Left hindlimb (tissue), 1 donor: ENCODE results near the gene ADGRV1.

Source experiments
- DNase-seq: peaks from one replicate; pipeline ENCODE4 v3.0.0-alpha.2; 2018

The ADGRV1 gene

DNA sequence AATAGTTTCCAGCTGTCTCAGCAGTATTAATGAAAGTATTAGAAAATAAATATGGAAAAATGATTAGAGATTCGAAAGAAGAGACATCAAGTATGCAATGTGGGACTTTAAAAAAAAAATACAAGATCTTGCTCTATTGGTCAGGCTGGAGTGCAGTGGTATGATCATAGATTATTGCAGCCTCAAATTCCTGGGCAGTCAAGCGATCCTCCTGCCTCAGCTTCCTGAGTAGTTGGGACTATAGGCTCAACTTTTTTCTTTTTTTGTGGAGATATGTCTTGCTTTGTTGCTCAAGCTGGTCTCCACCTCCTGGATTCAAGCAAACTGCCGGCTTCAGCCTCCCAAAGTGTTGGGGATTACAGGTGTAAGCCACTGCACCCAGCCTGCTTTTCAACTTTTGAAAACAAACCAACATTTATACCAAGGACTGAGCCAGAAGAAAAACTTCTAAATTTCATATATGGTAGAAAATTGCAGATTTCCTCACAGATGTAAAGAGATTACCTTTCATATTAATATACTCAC is 323.1 kb downstream of the ADGRV1 start:
- DNase-seq, result no peak

DNA sequence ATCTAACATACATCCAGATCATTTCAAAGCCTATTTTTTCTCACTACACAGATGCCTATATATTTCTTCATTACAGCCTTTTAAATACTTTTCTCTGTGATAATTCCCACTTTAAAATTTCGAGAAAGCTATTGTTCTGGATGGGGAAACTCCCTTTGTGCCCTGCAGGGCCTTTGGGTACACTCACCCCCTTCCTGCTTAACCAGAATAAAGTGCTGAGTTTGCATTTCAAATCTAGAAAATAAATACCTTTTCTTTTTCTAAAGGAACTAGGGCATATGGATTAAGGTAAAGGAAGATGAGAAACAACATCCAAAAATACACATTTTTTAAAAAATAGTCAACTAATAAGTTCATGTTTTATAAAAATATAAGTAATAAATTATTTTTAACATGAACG is 323.9 kb downstream of the ADGRV1 start:
- no peak for DNase-seq

DNA sequence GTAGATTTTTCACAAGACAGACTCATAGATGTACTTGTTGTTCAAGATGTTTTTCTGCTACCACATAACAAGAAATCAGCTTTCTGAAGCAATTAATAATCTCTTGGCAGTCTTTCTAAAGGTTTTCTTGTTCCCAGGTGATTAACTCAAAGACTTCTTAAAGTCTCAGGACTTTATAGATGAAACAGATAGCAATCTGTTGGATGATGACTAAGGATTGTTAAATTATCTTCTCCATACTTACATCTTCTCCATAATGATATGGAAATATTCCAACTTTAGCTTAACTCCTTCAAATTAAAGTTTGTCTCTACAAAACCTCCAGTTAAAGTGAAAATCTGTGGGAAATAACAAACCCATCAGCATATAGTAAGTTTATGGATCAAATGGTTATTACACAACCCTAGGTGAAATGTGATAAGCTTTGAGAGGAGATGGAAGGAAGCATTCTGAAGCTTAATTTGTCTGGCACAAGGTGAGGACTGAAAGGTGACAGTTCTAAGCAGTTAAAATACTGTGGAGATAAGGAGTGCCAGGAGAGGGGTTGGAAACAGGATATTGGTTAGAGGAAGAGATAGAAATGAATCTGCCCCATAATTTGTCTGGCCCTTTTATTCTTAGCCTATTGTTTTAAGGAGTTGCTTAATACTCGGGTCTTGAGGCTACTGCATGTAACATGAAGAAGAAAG is 326.7 kb downstream of the ADGRV1 start:
- DNase-seq, result no peak

DNA sequence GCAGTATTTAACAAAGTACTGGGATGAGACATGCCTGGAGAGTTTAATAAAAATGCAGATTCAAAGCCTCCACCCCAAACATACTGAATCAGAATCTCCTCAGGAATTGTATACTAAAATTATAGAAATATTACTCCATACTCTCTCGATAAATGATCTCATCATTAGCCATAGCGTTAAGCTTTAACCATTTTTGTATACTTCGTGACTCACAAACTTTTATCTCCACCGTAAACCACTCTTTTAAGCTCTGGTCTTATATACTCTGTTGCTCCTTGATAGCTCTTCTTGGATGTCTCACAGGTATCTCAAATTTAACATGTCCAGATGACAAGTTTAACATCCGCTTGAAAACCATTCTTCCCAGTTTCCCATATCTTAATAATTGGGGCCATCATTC is 327.8 kb downstream of the ADGRV1 start:
- no peak for DNase-seq

- no peak for DNase-seq
Measured at GRCh38 chr5:90888511-90889324, 330.1 kb downstream of the ADGRV1 start.

DNA sequence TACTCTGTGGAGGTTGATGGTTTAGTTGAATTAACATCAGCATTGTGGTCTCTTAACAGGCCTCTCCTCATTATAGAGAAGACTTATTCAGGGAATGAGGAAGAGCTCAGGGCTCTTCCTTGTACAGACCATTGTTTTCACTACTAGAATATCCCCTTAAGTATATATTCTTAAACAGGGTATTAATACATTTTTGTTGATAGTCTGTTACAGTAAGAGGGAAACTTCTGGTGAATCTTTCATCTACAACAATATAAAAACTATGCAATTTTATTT is 330.7 kb downstream of the ADGRV1 start:
- DNase-seq, result no peak

DNA sequence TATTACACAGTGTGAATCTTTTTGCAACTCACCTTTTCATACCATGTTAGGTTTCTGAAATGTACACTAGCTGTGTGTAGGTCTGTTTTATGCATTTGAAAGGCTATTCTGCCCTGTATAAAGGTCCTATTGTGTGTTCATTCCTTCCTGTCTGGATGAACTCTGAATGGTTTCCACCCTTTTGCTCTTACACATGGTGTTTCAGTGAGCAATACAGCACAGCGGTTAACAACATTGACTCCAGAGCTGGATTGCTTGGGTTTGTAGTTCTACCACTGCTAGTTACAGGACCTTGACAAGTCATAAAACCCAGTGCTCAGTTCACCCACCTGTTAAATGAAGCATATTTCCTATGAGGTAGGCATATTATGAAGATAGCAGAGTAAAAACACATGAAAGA is 331.6 kb downstream of the ADGRV1 start:
- DNase-seq, result no peak

- no peak for DNase-seq
Measured at GRCh38 chr5:90894866-90895420, 336.3 kb downstream of the ADGRV1 start.

DNA sequence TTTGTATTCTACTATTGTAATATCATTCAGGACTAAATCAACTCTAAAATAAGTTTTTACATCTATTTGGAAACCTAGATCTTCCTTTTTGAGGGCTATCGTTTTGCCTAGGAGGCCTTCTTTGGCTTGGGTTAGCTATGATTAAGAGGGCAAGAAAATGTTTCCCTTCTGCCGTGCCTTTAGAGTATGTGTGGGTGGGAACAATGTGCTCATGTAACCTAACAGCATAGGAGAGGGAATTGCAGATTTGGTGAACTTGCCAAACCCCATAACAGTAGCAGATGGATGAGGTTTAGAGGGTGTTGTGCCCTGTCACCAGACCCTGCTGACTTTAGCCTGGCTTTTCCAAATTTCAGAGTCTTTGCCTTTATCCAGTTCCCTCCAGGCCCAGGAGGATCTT is 339.0 kb downstream of the ADGRV1 start:
- DNase-seq, result no peak

DNA sequence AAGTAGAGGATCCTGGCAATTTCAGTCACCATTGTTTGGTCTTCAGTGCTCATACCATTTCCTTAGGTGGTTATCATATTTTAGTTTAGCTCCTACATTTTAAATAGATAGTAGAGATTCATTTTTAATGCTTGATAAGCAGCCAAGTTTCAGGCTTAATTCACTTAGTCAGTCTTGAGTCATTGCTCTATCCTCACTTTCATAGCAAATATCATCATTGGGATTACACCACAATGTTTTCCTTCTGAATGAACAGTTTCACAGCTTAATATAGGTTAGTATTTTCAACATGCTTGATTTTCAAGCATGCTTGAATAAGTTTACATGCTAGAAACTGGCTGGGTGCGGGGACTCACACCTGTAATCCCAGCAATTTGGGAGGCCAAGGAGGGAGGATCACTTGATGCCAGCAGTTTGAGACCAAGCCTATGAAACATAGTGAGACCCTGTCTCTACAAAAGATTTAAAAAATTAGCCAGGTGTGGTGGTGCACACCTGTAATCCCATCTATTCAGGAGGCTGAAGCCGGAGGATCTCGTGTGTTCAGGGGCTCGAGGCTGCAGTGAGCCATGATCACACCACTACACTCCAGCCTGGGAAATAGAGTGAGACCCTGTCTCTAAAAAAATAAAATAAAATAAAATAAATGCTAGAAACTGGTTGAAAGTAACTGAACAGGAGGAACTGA is 339.9 kb downstream of the ADGRV1 start:
- DNase-seq, result no peak

- DNase-seq, result no peak
Measured at GRCh38 chr5:90899014-90899604, 340.5 kb downstream of the ADGRV1 start.

DNA sequence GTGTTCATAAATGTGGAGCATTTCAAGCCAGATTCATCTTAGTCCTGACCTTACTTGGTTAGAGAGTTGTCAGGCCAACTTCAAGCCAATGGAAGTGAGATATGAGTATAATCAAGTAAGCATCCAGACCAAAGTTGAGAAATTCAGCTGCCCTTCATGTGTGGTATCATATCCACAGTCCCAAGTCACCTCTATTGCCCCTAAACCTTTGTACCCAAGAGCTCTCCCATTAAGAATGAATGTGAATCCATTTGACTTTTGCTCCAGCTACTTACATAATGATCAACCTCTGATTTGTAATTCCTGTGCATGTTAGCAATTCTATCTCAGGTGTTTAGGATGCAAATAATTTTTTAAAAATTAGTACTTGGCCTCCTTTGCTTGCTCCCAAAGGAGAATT is 342.7 kb downstream of the ADGRV1 start:
- no peak for DNase-seq

GRCh38 chr5:90902170-90902569 is 343.6 kb downstream of the ADGRV1 start:
- no peak for DNase-seq

DNA sequence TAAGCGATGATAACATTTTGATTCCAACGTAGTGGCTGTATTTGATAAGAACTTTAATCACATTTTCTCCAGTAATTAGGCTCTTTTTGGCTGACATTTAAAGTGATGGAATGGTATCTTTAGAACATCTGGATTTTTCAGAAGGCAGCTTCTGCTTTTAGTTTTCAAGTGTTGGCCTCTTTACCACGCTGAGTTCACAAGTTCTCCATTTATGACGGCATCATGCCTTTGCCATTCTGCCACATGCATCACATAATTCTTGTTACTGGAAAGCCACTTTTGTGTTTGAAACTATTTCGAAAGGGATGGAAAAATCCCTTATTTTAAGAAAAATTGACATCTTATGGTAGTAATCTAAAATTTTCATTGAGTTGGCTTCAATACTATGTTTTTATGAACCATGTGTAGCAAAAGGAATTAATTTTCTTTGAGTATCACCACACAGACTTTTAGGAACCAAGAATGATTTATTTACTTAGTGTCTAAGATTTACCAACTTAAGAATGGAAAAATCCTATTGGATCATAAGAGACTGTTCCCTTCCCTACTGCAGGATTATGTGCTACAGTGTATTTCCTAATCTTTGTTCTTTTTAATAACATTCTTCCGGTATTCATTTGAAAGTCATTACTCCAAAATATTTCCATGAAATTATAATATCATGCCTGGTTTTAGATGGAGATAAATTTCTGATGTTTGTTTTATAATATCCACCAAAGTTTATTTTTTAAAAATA is 344.2 kb downstream of the ADGRV1 start:
- no peak for DNase-seq

GRCh38 chr5:90909101-90909503 is 350.5 kb downstream of the ADGRV1 start:
- DNase-seq, result no peak

- DNase-seq, result no peak
Measured at GRCh38 chr5:90909940-90910339, 351.3 kb downstream of the ADGRV1 start.

GRCh38 chr5:90911169-90911568 is 352.6 kb downstream of the ADGRV1 start:
- no peak for DNase-seq

- DNase-seq, result no peak
Measured at GRCh38 chr5:90912476-90912875, 353.9 kb downstream of the ADGRV1 start.

DNA sequence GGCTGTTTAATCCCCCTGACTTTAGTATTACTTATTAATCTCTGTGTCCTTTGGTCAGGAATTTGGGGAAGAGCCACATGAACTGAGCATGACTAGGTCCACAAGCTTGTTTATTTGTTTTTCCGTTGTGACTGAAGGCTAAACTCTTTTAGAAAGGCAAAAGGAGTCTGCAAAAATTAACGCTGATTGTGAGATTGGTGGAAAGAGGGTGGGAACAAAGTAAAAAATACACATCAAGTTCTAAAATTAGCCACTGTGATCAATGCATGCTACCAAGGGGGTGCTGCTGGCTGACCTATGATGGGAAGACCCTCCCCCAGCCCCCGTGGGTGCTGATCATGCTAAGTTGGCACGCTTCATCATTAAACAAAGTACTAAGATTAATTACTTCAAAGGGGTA is 356.8 kb downstream of the ADGRV1 start:
- no peak for DNase-seq

DNA sequence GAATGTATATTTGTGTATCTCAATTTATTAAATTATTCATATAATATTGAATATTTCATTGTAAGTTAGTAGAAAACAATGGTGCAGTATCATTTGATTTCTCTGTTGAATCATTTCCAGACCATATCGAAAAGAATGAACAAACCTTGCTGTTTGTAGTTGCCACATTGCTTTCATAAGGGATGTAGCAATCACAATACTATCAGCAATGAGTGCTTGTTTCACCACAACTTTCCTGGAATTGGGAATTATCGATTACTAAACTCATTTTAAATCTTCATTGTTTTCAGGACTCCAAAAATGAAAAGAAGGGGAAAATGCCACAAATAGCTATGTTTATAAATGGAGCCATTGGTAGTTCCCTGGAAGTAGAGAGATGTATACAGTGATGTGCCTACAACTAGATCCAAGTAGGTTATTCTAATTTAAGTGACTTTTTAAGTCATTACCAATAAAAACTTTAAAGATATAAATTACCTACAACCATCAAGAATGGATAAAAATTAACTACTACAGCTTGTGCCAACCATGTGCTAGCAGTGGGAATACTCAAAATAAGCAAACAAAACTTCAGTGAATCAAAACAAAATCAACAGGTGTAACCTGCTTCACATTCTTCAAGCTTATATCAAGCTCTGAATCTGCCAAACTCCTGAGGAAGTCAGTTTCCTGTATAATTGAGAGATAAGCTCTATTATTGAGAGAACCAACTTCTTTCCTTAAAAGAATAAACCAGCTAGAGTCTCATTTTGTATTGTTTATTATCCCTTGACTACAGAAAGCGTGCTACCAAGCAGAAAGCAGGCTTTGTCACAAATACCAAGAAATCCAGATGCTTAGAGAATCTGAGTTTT is 358.6 kb downstream of the ADGRV1 start:
- no peak for DNase-seq

GRCh38 chr5:90917928-90918668 is 359.5 kb downstream of the ADGRV1 start:
- no peak for DNase-seq
